Kidney epithelial cell (primary cell): ENCODE results near the gene NEURL3. TPM values are rescaled to one million over a fixed set of nuclear protein-coding genes. Genes with fewer than 3 reads are reported as not detected.
"Not testable (repeated sequence)": the region's sequence is repeated elsewhere in the genome, so short reads cannot be mapped to it uniquely, and the experiment has no call there.

Experiments
- DNase-seq: peaks from one replicate; pipeline ENCODE4 v3.0.0-alpha.2; 2010; ENCODE audit warnings: low read depth
- H3K27me3 ChIP-seq: 2 replicates; pipeline ENCODE4 v1.6.0; 2011; ENCODE audit warnings: low read length; ENCODE audit not compliant: control insufficient read depth, insufficient read depth
- H3K36me3 ChIP-seq: 2 replicates; pipeline ENCODE4 v1.5.1; 2011; ENCODE audit warnings: low read length; ENCODE audit not compliant: control insufficient read depth, insufficient read depth
- H3K4me3 ChIP-seq: 2 replicates; pipeline ENCODE4 v1.5.1; 2011; ENCODE audit warnings: low read depth, mild to moderate bottlenecking, control low read depth, low read length
- CTCF ChIP-seq: IDR thresholded peaks from 2 replicates; pipeline ENCODE4 v1.5.1; 2011; ENCODE audit warnings: mild to moderate bottlenecking, moderate library complexity, low read length, control low read depth, inconsistent platforms; ENCODE audit not compliant: insufficient read depth, poor library complexity, severe bottlenecking
- total RNA-seq: library from RNA; depleted of rRNA; stranded (reverse); fragments of >200 nt; gene quantifications from 2 replicates; pipeline ENCODE4 v1.2.3, GENCODE V29; 2015

The NEURL3 gene
- total RNA-seq, 1 donor from 2014 or later: 18.6 TPM

- DNase-seq: no peak
- TF ChIP-seq CTCF: no peak
- no peaks in the 10 kb centered on the region for H3K36me3 ChIP-seq
- H3K4me3 ChIP-seq: no peak overlapping the region
- no peaks in the 10 kb centered on the region for H3K27me3 ChIP-seq
These were observed 40.5 kb downstream of the NEURL3 start for GRCh38 chr2:96464651-96465050.

- Histone ChIP-seq H3K4me3 (no peak overlapping the region), H3K36me3 (no peaks in the 10 kb centered on the region), H3K27me3 (no peaks in the 10 kb centered on the region)
- DNase-seq: no peak
- no peak for TF ChIP-seq CTCF
These were observed 41.1 kb downstream of the NEURL3 start for GRCh38 chr2:96464061-96464460.

- no peaks in the 10 kb centered on the region for H3K27me3 ChIP-seq
- H3K4me3 ChIP-seq: no peak overlapping the region
- DNase-seq: no peak
- no peak for TF ChIP-seq CTCF
- H3K36me3 ChIP-seq: no peaks in the 10 kb centered on the region
These were observed 42.0 kb downstream of the NEURL3 start for GRCh38 chr2:96463119-96463518.

- H3K27me3 ChIP-seq, H3K4me3 ChIP-seq, DNase-seq, H3K36me3 ChIP-seq: not testable (repeated sequence)
These were observed 43.5 kb downstream of the NEURL3 start for GRCh38 chr2:96461616-96462015.

- no peak overlapping the region for H3K4me3 ChIP-seq
- no peaks in the 10 kb centered on the region for H3K27me3 ChIP-seq
- no peak for DNase-seq
- no peaks in the 10 kb centered on the region for H3K36me3 ChIP-seq
- no peak for TF ChIP-seq CTCF
These were observed 53.1 kb downstream of the NEURL3 start for GRCh38 chr2:96452053-96452452.

GRCh38 chr2:96449637-96450036, 55.5 kb downstream of the NEURL3 start:
- Histone ChIP-seq H3K4me3 (no peak overlapping the region), H3K27me3 (no peaks in the 10 kb centered on the region), H3K36me3 (no peaks in the 10 kb centered on the region)
- TF ChIP-seq CTCF: no peak
- no peak for DNase-seq
